Stimulated activated CD4-positive, alpha-beta T cell treated with anti-CD3 and anti-CD28 coated beads, TNF-alpha, amount 100 ng/mL, for 48 hours (primary cell): ENCODE results near the gene HDAC11.

ENCODE experiments used
- DNase-seq, 3 donors: peaks; one replicate each; pipeline ENCODE4 v3.0.0-alpha.2; 2020; ENCODE audit warnings: low read depth in 3 of 3

Gene HDAC11

GRCh38 chr3:13542142-13542541 lies 62.0 kb downstream of the HDAC11 start:
- DNase-seq = no peak

- DNase-seq = no peak
Observed at GRCh38 chr3:13543253-13543652, 63.1 kb downstream of the HDAC11 start.

DNA sequence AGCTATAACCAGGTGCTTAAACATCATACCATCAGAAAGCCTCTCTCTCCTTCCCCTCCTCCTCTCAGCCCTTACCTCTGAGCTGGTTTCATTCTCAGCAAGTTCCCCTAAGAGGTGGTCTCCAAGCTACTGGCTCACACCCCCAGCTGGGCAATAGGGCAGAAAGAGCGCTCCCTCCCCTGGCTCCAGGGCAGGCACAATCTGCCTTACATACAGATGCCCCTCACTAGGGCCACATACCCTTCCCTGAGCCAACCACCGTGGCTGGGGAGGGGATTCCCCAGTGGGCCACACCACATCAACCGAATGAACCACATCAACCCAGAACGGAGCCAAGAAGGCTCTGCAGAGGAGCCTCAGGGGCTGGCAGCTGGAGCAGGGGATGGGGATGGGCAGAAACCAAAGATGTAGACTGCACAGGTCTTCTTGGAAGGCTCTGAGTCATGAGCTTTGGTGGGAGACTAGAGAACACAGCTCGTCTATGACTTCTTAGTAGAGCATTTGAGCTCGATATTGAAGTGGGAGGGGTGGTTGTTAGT lies 64.3 kb downstream of the HDAC11 start:
- peak; percentile 19 to 40 (median 23) for DNase-seq

GRCh38 chr3:13544951-13545651 lies 65.0 kb downstream of the HDAC11 start:
- DNase-seq = no peak

DNA sequence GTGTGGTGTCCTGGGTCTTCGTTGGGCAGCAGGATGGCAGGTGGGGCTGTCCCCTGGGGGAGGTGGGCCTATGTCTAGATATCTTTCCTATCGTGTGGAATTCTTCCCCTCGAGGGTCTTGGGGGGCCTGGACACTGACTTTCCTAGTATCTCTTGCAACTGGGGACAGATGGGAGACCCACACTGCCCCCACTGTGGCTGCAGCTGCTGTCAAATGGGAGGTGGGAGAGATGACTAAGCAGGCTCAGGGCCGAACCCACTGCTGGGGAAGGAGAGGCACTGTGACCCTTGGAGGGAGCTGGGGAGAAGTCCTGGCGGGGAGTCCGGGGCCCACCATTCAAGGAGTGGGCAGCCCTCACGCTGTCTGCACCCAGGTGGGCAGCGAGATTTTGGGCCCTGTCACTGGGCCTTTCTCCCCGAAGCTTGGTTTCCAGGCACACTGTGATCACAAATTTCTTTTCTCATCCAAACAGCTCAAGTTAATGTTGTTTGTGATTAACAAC lies 65.9 kb downstream of the HDAC11 start:
- DNase-seq = no peak

DNA sequence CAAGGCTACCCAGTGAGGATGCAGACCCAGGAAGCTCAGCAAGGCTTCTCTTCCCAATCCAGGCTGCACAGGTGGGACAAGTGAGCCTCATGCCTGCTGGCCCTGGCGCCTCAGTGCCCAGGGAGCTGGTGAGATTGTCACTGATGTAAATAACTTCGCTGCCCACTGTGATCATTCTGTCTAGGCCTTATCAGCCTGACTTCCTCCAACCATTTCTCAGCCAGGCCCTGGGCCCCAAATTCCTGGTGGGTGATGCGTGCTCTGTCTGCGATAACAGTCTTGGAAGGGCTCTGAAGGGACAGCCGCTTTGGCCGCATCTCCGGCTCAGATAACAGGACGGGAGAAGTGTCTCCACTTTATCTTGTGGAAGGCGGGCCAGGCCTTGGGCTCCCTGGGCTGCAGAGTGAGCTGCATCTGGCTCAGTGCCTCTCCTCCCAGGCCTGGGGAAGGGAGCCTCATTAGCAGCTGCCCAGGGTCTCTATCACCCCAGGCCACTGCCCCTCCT lies 66.6 kb downstream of the HDAC11 start:
- DNase-seq = no peak

- DNase-seq = no peak
Observed at GRCh38 chr3:13547591-13548371, 67.7 kb downstream of the HDAC11 start.

- no peak for DNase-seq
Observed at GRCh38 chr3:13548696-13549622, 68.9 kb downstream of the HDAC11 start, which contains the start of gene FBLN2. FBLN2 (plus strand) TSS chr3:13549125; CDS start chr3:13570356, 21,231 bp downstream.

DNA sequence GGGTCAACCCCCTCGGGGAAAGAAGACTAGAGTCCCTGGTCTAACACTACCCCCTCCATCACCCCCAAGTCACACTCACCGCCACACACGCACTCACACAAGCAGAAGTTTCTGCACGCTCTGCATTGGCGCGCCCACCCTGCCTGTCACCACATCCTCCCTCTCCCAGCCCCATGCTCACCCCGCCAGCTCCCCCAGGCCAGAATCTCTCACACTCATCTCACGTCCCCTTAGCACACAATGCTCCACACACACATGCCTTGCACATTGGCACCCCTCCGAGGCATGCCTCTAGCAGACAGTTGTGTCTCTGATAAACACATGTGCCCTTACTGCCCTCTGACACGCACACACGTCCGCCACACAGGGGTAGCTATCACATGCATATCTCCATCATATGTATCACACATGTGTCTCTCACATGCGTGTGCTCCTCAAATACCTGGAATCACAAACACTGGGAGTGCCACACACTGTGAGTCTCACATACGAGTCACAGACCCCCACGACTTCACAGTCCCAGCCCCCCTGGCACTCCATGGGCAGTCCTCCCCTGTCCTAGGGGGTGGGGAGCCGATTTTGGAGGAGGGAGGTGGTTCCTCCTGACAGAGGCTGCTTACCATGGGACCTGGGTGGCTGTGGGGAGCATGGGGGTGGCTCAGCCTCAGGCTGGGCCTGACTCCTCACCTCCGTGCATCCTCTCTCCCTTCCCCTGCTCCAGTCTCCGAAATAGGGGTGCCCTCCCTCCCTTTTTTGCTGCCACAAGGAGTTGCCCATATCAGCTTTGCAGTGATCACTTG lies 69.7 kb downstream of the HDAC11 start:
- DNase-seq = no peak

DNA sequence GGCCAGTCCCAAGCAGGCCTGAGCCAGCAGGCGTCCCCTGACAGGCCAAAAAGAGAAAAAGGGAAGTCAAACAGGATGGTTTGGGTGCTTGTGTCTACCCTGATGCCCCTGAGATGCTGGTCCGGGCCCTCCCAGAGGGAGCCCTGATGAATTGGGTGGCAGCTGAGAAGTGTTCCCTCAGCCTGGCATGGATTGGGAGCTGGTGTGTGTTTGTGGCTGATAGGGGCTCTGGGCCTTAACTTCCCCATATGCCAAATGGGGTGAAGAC lies 70.3 kb downstream of the HDAC11 start:
- DNase-seq = no peak

- DNase-seq = no peak
Observed at GRCh38 chr3:13550791-13551360, 70.8 kb downstream of the HDAC11 start.

DNA sequence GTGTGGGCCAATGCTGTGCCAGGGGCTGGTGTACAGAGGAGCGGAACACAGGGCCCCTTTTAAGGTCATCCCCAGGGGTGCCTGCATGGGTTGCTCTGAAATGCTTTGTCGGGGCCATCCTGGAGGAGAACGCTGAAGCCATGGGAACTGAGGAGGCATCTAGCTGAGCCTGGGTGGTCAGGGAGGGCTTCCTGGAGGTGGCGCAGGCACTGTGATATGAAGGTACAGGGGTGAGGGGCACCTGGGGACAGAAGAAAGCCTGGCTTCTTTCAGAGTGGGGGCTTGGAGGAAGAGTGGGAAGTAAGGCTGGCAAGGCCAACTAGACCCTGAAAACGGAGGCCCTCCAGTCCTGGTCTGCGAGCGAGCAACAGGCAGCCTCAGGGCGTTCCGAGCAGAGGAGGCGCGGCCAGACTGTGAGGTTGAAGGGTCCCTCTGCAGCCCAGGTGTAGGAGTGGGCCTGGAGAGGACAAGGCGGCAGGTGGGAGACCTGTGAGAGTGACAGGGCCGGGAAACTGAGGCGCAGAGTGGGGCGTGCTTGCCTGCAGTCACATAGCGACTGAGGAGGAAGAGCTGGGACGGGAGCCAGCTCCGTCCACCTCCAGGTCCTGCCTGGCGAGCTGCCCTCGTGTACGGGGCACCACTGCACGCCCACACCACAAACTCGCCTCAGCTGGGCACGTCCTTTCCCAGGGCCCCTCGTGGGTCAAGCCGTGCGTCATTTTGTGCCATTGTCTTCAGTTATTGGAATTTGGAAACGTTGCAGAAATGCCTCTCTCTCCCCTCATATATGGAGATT lies 72.9 kb downstream of the HDAC11 start:
- DNase-seq = no peak

- DNase-seq = no peak
Observed at GRCh38 chr3:13553686-13554085, 73.6 kb downstream of the HDAC11 start.

DNA sequence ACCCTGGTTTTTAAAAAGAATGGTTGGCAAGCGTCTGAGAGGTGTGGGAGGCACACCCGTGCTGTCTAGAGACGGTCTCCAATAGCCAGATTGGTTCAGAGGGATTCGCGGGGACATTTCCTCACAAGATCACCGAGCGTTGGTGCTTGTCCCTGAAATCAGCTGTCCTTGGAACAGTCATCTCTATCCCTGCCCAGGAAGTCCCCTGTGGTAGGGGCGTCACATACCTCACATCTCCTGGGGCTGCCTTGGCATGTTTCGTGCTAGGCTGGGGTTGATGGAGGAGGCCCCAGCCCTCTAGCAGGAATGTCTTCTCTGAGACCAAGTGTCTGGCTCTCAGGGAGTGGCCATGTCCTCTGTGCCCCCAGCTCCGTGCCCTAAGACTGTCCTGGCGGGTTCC lies 75.6 kb downstream of the HDAC11 start:
- DNase-seq = no peak
